Limb (tissue), 2 donors: ENCODE measurements around the gene SIN3A.
A peak's percentile ranks its signal among the peaks of the same experiment; 100 is the strongest.
"Not testable (repeated sequence)": the region's sequence is repeated elsewhere in the genome, so short reads cannot be mapped to it uniquely, and the experiment has no call there.

Experiments
- DNase-seq, 2 donors: peaks; one replicate each; pipeline ENCODE4 v3.0.0-alpha.2; 2016; ENCODE audit errors: extremely low spot score in 2 of 2

Gene SIN3A

DNA sequence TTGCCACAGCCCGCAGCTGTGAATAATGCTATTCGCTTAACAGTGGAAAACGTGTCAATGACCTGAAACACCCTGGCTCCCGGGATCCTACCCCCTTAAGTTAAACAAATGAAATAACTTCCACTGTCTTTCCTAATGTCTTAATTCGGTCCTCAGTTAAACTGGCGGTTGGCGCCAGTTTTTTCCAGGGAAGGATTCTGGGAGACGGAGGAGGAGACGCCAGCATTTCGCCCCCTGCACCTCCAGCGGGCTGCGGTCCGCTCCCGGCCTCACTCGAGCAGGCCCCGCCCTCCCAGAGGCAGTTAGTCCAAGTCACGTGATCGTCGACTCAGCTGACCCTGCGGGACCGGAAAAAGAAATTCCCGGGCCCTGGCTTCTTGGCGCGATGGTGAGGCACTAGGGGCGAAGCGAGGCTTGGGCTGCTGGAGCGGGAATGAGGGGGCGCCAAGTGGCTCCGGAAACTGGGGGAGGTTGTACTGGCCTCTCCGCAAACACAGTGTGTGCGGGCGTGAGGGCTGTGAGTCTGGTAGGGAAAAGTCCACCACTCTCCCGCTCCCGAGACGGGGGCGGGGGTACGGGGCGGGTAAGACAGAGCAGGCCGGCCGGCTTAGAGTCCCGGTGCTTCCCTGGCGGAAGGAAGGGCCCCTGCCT lies 115.7 kb downstream of the SIN3A start, which contains the start of gene COMMD4:
TSS of gene COMMD4 (plus strand) at position 359 of the 651 bp plus-strand sequence. CDS start at position 386, 27 bp downstream.
- peak; percentile 94 to 96 for DNase-seq

DNA sequence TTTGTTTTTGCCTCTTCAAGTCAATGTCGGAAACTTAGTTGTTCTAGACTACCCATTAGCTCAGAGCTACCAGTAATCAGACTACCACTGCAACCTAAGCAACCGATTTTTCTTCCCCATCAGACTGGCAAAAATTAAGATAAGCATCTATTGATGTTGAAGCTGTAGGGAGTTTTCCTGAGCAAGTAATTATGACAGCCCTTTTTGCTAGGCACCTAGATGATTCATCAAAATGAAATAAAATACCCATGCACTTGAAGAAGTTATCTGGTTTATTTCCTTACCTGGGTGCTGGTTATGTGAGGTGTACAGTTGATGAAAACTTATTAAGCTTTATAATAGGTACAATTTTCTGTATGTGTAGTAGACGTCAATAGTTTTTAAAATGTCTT lies 116.2 kb downstream of the SIN3A start:
- no peak for DNase-seq

DNA sequence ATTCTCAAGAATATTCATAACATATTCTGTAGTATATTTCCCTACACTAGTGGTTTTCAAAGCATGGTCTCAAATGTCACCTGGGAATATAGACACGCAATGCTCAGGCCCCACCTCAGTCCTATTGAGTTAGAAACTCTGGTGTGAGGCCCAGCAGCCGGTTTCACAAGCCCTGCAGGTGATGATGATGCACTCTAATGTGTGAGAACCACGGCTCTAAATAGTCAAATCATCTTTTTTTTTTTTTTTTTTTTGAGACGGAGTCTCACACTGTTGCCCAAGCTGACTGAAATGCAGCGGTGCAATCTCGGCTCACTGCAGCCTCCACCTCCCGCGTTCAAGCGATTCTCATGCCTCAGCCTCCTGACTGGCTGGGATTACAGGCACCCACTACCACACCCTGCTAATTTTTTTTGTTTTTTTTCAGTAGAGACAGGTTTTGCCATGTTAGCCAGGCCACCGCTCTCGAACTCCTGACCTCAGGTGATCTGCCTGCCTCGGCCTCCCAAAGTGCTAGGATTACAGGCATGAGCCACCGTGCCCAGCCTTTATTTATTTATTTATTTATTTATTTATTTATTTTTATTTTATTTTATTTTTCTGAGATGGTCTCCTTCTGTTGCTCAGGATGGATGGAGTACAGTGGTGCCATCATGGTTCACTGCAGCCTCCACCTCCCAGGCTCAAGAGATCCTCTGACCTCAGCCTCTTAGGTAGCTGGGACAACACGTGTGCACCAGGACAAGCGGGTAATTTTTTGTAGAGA lies 117.7 kb downstream of the SIN3A start:
- not testable (repeated sequence) for DNase-seq

DNA sequence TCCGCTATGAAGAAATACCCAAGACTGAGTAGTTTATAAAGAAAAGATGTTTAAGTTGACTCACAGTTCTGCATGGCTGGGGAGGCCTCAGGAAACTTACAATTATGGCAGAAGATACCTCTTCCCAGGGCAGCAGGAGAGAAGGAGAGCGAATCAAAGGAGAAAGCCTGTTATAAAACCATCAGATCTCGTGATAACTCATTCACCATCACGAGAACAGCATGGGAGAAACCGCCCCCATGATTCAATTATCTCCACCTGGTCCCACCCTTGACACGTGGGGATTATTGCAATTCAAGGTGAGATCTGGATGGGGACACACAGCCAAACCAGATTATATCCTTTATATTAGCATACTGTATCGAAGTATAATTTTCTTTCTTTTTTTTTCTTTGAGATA lies 119.4 kb downstream of the SIN3A start:
- DNase-seq = not testable (repeated sequence)

DNA sequence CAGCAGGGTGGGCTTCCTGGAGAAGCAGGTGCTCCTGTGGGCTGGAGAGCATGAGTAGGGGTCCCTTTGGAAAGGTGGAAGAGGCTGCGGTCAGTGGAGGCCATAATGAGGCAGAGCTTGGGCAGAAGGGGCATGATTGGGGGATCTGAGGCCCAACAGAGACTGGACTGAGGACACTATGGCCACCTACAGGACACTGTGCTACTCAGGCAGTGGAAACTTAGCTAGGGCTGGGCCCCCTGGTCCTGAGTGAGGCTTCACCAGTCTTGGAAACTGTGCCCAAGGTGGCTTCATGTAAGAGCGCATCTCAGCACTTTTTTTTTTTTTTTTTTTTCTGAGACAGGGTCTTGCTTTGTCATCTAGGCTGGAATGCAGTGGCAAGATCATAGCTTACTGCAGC lies 121.9 kb downstream of the SIN3A start:
- no peak for DNase-seq

DNA sequence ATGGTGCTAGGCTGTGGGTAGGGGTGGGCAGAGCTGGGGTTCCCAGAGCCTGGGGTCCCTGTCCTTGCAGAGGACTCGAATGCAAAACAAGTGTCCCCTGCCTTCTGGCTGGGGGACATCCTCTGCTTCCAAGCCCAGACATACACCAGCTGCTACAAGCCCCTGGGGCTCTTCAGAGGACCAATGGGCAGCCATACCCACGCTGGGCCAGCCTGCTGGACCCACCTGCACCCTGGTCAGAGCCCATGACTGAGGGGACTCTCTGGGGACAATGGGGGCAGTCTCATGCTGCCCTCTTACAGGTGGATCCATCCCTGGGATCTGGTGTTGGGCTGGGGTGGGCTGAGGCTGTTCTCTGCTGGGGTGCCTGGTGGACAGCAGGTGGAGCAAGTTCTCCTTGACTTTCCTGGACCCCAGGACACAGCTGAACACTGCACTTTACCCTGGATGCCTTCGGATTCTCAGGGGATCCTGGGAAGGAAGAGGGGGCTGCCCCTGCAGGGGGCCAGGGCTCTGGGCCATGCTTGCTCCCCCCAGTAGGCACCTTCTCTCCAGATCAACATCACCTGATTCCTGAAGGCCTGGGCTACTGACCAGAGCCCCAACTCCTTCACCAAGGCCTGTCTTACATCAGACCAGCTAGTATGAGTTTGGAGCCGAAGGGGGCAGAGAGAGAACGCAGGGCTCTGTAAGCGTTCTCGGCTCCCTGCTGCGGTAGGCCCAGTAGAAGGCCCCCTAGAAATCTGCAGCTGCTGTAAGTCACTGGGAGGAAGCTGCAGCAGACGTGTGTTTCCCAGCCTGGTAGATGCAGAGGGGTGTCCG lies 122.8 kb downstream of the SIN3A start:
- DNase-seq = no peak

DNA sequence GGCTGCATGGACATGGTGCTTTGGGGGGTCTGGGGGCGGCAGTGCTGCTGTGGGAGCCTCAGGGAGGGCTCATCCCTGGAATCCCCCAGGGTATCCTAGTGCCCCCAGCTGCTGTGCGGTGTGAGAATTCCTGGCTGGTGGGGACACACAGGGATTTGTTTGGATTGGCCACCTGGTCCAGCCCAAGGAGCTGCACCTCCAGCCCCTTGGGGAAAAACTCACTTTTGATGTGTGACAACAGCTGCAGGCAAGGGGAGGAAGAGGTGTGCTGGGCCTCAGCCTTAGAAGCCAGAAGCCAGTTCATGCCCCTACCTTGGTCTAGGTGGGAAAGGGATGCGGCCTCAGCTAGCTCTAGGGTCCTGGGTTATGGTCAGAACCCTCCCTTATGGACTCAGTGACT lies 124.0 kb downstream of the SIN3A start:
- DNase-seq = no peak

DNA sequence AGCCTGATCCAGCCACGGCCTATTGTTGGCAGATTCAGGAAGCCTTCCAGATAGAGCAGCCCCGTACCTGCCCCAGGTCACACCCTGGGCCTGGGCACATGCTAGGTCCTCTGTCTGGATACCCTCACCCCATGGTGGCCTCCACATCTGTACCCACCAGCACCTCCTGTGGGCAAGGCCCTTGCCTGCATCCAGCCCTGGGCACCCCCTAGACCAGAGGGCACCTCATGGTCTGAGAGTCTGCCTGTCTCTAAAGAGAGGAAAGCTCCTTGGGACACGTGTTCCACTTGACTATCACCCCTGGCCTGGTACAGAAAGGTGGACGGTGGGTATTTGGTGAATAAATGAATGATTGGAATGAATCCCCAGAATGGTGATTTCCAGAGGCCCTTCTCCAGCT lies 124.5 kb downstream of the SIN3A start:
- DNase-seq = no peak

DNA sequence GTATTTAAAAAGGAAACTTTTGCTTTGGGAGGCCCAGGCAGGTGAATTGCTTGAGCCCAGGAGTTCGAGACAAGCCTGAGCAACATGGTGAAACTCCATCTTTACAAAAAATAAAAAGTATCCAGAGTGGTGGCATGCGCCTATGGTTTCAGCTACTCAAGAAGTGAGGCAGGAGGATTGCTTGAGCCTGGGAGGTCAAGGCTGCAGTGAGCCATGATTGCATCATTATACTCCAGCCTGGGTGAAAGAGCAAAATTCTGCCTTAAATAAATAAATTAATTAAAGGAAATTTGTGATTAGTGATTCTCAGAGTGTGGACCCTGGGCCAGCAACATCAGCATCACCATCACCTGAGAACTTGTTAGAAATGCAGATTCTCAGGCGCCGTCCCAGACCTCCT lies 125.6 kb downstream of the SIN3A start:
- no peak for DNase-seq

DNA sequence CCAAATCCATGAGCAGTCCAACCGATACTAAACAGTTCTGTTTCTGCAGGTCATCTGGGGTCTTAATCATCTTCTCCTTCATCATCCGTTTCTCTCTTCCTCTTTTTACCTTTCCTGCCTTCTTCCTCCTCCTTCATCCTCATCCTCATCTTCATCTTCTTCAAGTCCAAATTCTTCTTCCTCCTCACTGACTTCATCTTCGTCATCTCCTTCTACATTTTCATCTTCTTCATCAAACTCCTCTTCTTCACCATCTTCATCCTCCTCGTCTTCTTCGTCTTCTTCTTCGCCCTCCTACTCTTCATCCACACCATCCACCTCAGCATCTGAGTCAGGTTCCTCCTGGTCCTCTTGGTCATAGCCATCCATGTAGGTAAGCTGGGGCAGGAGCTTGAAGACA lies 129.8 kb downstream of the SIN3A start:
- no peak for DNase-seq
